ENCODE measurements around the gene CACNA2D4.
"Not testable (repeated sequence)": the region's sequence is repeated elsewhere in the genome, so short reads cannot be mapped to it uniquely, and the experiment has no call there.

CACNA2D4 gene

GRCh38 chr12:1823237-1823636 lies 95.2 kb downstream of the CACNA2D4 start:
- H3K36me3 ChIP-seq, result peaks cover 15% of the 10 kb centered on the region
- peak overlapping the region; percentile 97 for H3K4me2 ChIP-seq
- H3K4me1 ChIP-seq, result peaks cover 93% of the 10 kb centered on the region
- H3K9ac ChIP-seq, result peak overlapping the region; percentile 74
- peak overlapping the region; percentile 87 for H3K27ac ChIP-seq
- H3K27me3 ChIP-seq, result no peaks in the 10 kb centered on the region
- no peaks in the 10 kb centered on the region for H4K20me1 ChIP-seq
- no peaks in the 10 kb centered on the region for H3K9me3 ChIP-seq
- no peak for TF ChIP-seq Cebpa-rat (IDR thresholded peaks at IDR 0.05)
- peak overlapping the region; percentile 56; the same call in 1 of the 2 replicates for H3K4me3 ChIP-seq

DNA sequence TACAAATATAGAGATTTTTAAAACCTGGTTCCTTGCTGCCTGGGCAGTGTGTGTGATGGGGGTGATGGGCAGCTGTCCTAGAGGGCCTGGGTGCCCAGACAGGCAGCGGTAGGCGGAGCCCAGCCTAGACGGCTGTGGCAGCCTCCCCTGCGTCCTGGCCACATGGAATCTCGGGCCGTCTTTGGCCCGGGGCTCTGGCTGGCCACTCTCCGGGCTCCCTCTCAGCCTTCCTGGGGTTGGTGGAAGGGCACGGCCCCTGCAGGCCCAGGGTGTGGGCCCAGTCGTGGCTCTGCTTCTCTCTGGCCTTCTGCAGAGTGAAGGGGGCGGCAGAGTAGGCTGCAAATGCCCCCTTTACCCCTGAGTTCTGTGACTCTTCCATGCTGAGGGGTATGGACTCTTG lies 95.8 kb downstream of the CACNA2D4 start:
- peak overlapping the region; percentile 56 for H3K4me3 ChIP-seq
- peak overlapping the region; percentile 74 for H3K9ac ChIP-seq
- peaks cover 15% of the 10 kb centered on the region; the same call in 1 of the 2 replicates for H3K36me3 ChIP-seq
- H3K9me3 ChIP-seq, result no peaks in the 10 kb centered on the region
- peak overlapping the region; percentile 87 for H3K27ac ChIP-seq
- H4K20me1 ChIP-seq, result no peaks in the 10 kb centered on the region
- TF ChIP-seq Cebpa-rat (IDR thresholded peaks at IDR 0.05), result no peak
- peak overlapping the region; percentile 97 for H3K4me2 ChIP-seq
- H3K4me1 ChIP-seq, result peaks cover 88% of the 10 kb centered on the region
- H3K27me3 ChIP-seq, result no peaks in the 10 kb centered on the region

GRCh38 chr12:1821805-1822204 lies 96.6 kb downstream of the CACNA2D4 start:
- Histone ChIP-seq H3K4me1 (peaks cover 85% of the 10 kb centered on the region), H3K9me3 (no peaks in the 10 kb centered on the region), H3K4me3 (peak overlapping the region; percentile 56), H4K20me1 (no peaks in the 10 kb centered on the region), H3K27me3 (no peaks in the 10 kb centered on the region), H3K27ac (peak overlapping the region; percentile 87), H3K9ac (peak overlapping the region; percentile 74), H3K4me2 (peak overlapping the region; percentile 97), H3K36me3 (peaks cover 15% of the 10 kb centered on the region)
- no peak for TF ChIP-seq Cebpa-rat (IDR thresholded peaks at IDR 0.05)

DNA sequence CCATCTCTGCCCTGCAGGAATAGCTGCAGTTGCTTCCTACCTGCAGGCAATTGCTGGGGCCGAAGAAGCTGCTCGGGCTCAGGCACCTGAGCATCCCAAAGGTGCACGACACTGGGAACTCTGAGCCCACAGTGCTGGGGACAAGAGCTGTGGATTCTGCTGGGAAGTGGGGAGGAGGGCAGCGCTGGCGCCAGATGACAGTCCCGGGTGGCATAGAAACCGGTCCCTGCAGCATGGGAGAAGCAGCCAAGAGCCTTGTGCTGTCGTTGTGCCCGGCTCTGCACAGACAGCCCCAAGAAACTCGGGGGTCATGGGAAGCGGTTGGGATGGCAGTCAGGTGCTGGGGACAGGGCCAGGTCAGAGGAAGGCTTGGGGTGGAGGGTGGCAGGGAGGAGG lies 97.6 kb downstream of the CACNA2D4 start:
- Histone ChIP-seq H3K27me3 (no peaks in the 10 kb centered on the region), H4K20me1 (no peaks in the 10 kb centered on the region), H3K4me3 (peak overlapping the region; percentile 56), H3K4me1 (peaks cover 85% of the 10 kb centered on the region), H3K9me3 (no peaks in the 10 kb centered on the region), H3K27ac (peak overlapping the region; percentile 87), H3K9ac (peak overlapping the region; percentile 74), H3K36me3 (peaks cover 15% of the 10 kb centered on the region), H3K4me2 (peak overlapping the region; percentile 97)
- TF ChIP-seq Cebpa-rat (IDR thresholded peaks at IDR 0.05), result no peak

GRCh38 chr12:1820191-1820895 lies 98.1 kb downstream of the CACNA2D4 start, which contains the start of gene LRTM2:
TSS of gene LRTM2 (plus strand) at chr12:1820565. CDS start at chr12:1828149, 7,584 bp downstream.
- peak within 1 kb of the TSS; percentile 74 for H3K9ac ChIP-seq
- H3K4me3 ChIP-seq, result peak within 1 kb of the TSS; percentile 56
- H3K27ac ChIP-seq, result peak within 1 kb of the TSS; percentile 87
- TF ChIP-seq Cebpa-rat (IDR thresholded peaks at IDR 0.05), result no peak
- peaks cover 10% of the 10 kb centered on the region for H3K36me3 ChIP-seq
- peak within 1 kb of the TSS; percentile 97 for H3K4me2 ChIP-seq
- no peaks in the 10 kb centered on the region for H3K9me3 ChIP-seq
- H4K20me1 ChIP-seq, result no peaks in the 10 kb centered on the region
- no peaks in the 10 kb centered on the region for H3K27me3 ChIP-seq
- H3K4me1 ChIP-seq, result peaks cover 85% of the 10 kb centered on the region

DNA sequence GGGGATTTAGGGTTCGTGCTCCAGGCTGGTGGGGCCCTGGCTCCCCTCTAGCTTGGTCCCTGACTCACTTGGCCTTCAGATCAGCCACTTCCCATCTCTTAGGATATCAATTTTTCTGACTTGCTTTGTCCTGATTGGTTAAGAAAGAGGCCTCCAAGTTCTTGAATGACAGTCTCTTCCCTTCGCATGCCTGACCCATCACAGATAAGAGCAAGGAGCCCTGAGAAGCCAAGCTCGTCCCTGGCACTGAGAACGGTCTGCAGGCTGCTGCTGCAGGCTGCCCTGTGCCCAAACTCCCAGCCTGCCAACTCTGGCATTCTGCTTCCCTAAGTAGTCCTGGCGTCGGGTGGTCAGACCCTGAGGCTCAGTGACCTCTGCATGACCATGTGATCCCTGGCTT lies 98.9 kb downstream of the CACNA2D4 start:
- no peak overlapping the region for H3K9ac ChIP-seq
- peak overlapping the region; percentile 97 for H3K4me2 ChIP-seq
- no peaks in the 10 kb centered on the region for H4K20me1 ChIP-seq
- H3K4me1 ChIP-seq, result peaks cover 85% of the 10 kb centered on the region
- H3K36me3 ChIP-seq, result peaks cover 4% of the 10 kb centered on the region; the same call in 1 of the 2 replicates
- no peak for TF ChIP-seq Cebpa-rat (IDR thresholded peaks at IDR 0.05)
- H3K27me3 ChIP-seq, result no peaks in the 10 kb centered on the region
- H3K4me3 ChIP-seq, result no peak overlapping the region
- H3K27ac ChIP-seq, result peak overlapping the region; percentile 87; the same call in 1 of the 2 replicates
- no peaks in the 10 kb centered on the region for H3K9me3 ChIP-seq

DNA sequence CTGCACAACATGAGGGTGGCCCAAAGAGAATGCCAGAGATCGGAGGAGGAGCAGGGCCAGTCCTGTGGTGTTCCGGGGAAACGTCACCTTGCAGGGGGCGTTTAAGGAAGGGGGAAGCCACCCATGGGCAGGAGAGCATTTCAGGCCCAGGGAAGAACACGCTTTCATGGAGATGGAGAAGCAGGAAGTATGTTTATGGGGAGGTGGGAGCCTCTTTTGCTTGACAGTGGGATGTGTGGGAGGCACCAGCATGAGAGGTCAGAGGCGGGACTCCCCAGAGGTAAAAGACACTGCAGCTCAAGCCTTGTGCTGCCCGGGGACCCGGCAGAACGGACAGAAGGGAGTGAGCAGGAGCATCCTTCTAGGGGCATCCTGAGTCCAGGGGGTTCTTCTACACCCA lies 99.4 kb downstream of the CACNA2D4 start:
- no peaks in the 10 kb centered on the region for H3K9me3 ChIP-seq
- no peak for TF ChIP-seq Cebpa-rat (IDR thresholded peaks at IDR 0.05)
- no peak overlapping the region for H3K4me3 ChIP-seq
- peaks cover 85% of the 10 kb centered on the region for H3K4me1 ChIP-seq
- H3K36me3 ChIP-seq, result peaks cover 4% of the 10 kb centered on the region; the same call in 1 of the 2 replicates
- peak overlapping the region; percentile 97 for H3K4me2 ChIP-seq
- H4K20me1 ChIP-seq, result no peaks in the 10 kb centered on the region
- no peak overlapping the region for H3K9ac ChIP-seq
- H3K27ac ChIP-seq, result no peak overlapping the region
- H3K27me3 ChIP-seq, result no peaks in the 10 kb centered on the region

DNA sequence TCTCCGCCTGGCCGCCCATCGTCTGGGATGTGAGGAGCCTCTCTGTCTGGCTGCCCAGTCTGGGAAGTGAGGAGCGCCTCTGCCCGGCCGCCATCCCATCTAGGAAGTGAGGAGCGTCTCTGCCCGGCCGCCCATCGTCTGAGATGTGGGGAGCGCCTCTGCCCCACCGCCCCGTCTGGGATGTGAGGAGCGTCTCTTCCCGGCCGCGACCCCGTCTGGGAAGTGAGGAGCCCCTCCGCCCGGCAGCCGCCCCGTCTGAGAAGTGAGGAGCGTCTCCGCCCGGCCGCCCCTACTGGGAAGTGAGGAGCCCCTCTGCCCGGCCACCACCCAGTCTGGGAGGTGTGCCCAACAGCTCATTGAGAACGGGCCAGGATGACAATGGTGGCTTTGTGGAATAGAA lies 100.5 kb downstream of the CACNA2D4 start:
- not testable (repeated sequence) for H3K36me3 ChIP-seq, H4K20me1 ChIP-seq, H3K27ac ChIP-seq, H3K4me2 ChIP-seq, H3K4me3 ChIP-seq, H3K27me3 ChIP-seq, H3K9me3 ChIP-seq, H3K9ac ChIP-seq
- H3K4me1 ChIP-seq, result peaks cover 85% of the 10 kb centered on the region

- H3K4me3 ChIP-seq, result no peak overlapping the region
- TF ChIP-seq Cebpa-rat (IDR thresholded peaks at IDR 0.05), result no peak
- H3K4me2 ChIP-seq, result peak overlapping the region; percentile 99; the same call in 1 of the 2 replicates
- H3K36me3 ChIP-seq, result no peaks in the 10 kb centered on the region; the same call in 1 of the 2 replicates
- H3K27ac ChIP-seq, result 0 out of 2 replicates have a peak overlapping the region, but pooled peaks have one; percentile 34
- no peaks in the 10 kb centered on the region for H4K20me1 ChIP-seq
- H3K4me1 ChIP-seq, result peaks cover 85% of the 10 kb centered on the region
- H3K9me3 ChIP-seq, result no peaks in the 10 kb centered on the region
- H3K27me3 ChIP-seq, result no peaks in the 10 kb centered on the region
- H3K9ac ChIP-seq, result no peak overlapping the region; the same call in 1 of the 2 replicates
These were observed 101.6 kb downstream of the CACNA2D4 start for GRCh38 chr12:1816730-1817348.
